Measurements from ENCODE around the gene TMEM187. TPM values are rescaled to one million over a fixed set of nuclear protein-coding genes. Genes with fewer than 3 reads are reported as not detected.

TMEM187 gene
- total and polyA plus RNA-seq, 2 of the 4 experiments (the other 2 are of a cell fraction) = 3.4 to 6.2 TPM

DNA sequence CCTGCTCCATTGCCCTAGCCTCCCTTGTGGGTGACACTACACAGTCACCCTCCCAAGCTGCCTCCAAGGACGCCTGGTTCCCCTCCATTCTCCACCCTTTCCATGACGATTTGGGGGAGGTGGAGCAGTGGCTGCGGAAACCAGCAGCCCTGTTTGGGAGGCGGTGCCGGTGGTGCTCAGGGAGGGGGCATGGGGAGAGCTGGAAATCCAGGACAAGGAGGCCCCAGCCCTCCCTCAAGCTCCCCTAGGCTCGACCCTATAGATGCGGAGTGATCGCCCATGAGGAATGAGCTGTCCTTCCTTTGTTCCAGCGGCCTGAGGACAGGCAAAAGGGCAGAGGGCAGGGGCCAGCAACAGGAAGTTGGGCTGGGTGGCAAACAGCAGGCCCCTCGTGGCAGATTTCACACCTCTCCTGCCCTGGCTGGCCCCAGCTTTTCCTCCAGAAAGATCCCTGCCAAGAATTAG lies 24.5 kb upstream of the TMEM187 start:
- no peak overlapping the region for H3K18ac ChIP-seq (ENCODE audit: low read depth, low read length)
- H4K91ac ChIP-seq (ENCODE audit: insufficient read depth, low read depth, low read length) = no peak overlapping the region
- in situ Hi-C loops (cut with MboI; ENCODE audit: low sequenced_read_pairs) (no loop called here), intact Hi-C loops (cut with micrococcal nuclease) (no loop called here), dilution Hi-C loops (cut with HindIII; ENCODE audit: low sequenced_read_pairs, unreplicated experiment) (no loop called here)
- peaks cover 28% of the 10 kb centered on the region for H3K36me3 ChIP-seq (ENCODE audit: control insufficient read depth, insufficient read depth, low read length)
- TSS peak; percentile 87 for BruUV-seq (replicated peaks)
- H2AK5ac ChIP-seq (ENCODE audit: low read depth, low read length) = no peak overlapping the region
- no CpG with 5 or more reads among the region's 10 CpGs for WGBS, 2 experiments (ENCODE audit: extremely low coverage in 2 of 2, insufficient read length in 1 of 2)
- H2BK120ac ChIP-seq (ENCODE audit: low read depth, low read length) = no peak overlapping the region
- no peaks in the 10 kb centered on the region for H3K9me3 ChIP-seq (ENCODE audit: control insufficient read depth, insufficient read depth, low read length)
- DNase-seq (no peak), ATAC-seq (ENCODE audit: low read depth) (no peak)
- H2BK15ac ChIP-seq (ENCODE audit: low read depth, low read length) = no peak overlapping the region
- POLR2A ChIA-PET (ENCODE audit: unreplicated experiment) = no interaction called here
- no peak overlapping the region for H4K8ac ChIP-seq (ENCODE audit: low read depth in 2 of 2, low read length in 2 of 2)
- H3K23ac ChIP-seq (ENCODE audit: low read depth, low read length) = no peak overlapping the region
- H3K4ac ChIP-seq (ENCODE audit: low read depth, low read length) = no peak overlapping the region
- H4K20me1 ChIP-seq (ENCODE audit: insufficient read depth, low read length) = no peaks in the 10 kb centered on the region
- no peaks in the 10 kb centered on the region for H3K27me3 ChIP-seq (ENCODE audit: control insufficient read depth, insufficient read depth, low read length)
- H3K4me2 ChIP-seq (ENCODE audit: low read depth, low read length) = no peak overlapping the region
- H3K4me1 ChIP-seq (ENCODE audit: control insufficient read depth, insufficient read depth, low read length) = no peaks in the 10 kb centered on the region
- H2AK9ac ChIP-seq (replicated peaks; ENCODE audit: low read depth, low read length, poor library complexity) = no peak overlapping the region
- no peak overlapping the region for H3K9ac ChIP-seq (ENCODE audit: low read depth, low read length)
- no peak overlapping the region for H3K27ac ChIP-seq (ENCODE audit: insufficient read depth, low read length)
- CTCF ChIA-PET = interaction anchor here (1.3 kb wide), 1 partner anchor 19 kb away, joined by 3 read pairs; no protein-coding TSS in a partner anchor
- H3K9me1 ChIP-seq (ENCODE audit: insufficient read depth, low read length) = no peaks in the 10 kb centered on the region
- no peak overlapping the region for H3K4me3 ChIP-seq (ENCODE audit: insufficient read depth, low read depth, low read length)
- H2BK20ac ChIP-seq (ENCODE audit: low read depth, low read length) = no peak overlapping the region
- H2BK5ac ChIP-seq (ENCODE audit: low read depth, low read length, poor library complexity, severe bottlenecking) = no peak overlapping the region
- peaks cover 0 to 4% of the 10 kb centered on the region in 2 experiments; a peak in 1 of 4 replicates for H3K79me1 ChIP-seq (ENCODE audit: low read depth in 1 of 2, low read length in 2 of 2)
- no peak overlapping the region for H2AFZ ChIP-seq (replicated peaks; ENCODE audit: low read length, poor library complexity)
- no peak for TF ChIP-seq FOS (IDR thresholded peaks at IDR 0.05; ENCODE audit: low read depth, low read length)
- no peak for TF ChIP-seq POLR2A (IDR thresholded peaks at IDR 0.05; ENCODE audit: low read depth, low read length)
- no peak for TF ChIP-seq RAD21 (IDR thresholded peaks at IDR 0.05; ENCODE audit: low read length)
- TF ChIP-seq NFE2L2 (IDR thresholded peaks at IDR 0.05; ENCODE audit: low read depth, low read length) = no peak
- TF ChIP-seq CHD1 (IDR thresholded peaks at IDR 0.05; ENCODE audit: low read depth, low read length) = no peak
- TF ChIP-seq RFX5 (IDR thresholded peaks at IDR 0.05; ENCODE audit: low read depth, low read length) = no peak
- TF ChIP-seq BHLHE40 (IDR thresholded peaks at IDR 0.05; ENCODE audit: low read depth, low read length) = no peak
- no peak for TF ChIP-seq CTCF (conservative IDR thresholded peaks at IDR 0.05; ENCODE audit: low read depth, low read length)
- TF ChIP-seq, protein P1, sequence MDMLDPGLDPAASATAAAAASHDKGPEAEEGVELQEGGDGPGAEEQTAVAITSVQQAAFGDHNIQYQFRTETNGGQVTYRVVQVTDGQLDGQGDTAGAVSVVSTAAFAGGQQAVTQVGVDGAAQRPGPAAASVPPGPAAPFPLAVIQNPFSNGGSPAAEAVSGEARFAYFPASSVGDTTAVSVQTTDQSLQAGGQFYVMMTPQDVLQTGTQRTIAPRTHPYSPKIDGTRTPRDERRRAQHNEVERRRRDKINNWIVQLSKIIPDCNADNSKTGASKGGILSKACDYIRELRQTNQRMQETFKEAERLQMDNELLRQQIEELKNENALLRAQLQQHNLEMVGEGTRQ (IDR thresholded peaks at IDR 0.05; ENCODE audit: low read depth, low read length) = no peak
- no peak for TF ChIP-seq MAFK (IDR thresholded peaks at IDR 0.05; ENCODE audit: low read depth, low read length)
- TF ChIP-seq MXI1 (IDR thresholded peaks at IDR 0.05; ENCODE audit: borderline replicate concordance, low read depth, low read length) = no peak
- no peak for TF ChIP-seq RCOR1 (IDR thresholded peaks at IDR 0.05; ENCODE audit: insufficient replicate concordance, low read length)
- TF ChIP-seq, protein P2, sequence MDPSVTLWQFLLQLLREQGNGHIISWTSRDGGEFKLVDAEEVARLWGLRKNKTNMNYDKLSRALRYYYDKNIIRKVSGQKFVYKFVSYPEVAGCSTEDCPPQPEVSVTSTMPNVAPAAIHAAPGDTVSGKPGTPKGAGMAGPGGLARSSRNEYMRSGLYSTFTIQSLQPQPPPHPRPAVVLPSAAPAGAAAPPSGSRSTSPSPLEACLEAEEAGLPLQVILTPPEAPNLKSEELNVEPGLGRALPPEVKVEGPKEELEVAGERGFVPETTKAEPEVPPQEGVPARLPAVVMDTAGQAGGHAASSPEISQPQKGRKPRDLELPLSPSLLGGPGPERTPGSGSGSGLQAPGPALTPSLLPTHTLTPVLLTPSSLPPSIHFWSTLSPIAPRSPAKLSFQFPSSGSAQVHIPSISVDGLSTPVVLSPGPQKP (IDR thresholded peaks at IDR 0.05; ENCODE audit: borderline replicate concordance, low read depth, low read length) = no peak
- TF ChIP-seq SMC3 (IDR thresholded peaks at IDR 0.05; ENCODE audit: low read depth, low read length) = no peak
- TF ChIP-seq CEBPB (IDR thresholded peaks at IDR 0.05; ENCODE audit: low read depth, low read length) = no peak
- no peak for TF ChIP-seq MAZ (IDR thresholded peaks at IDR 0.05; ENCODE audit: borderline replicate concordance, low read depth, low read length)
- no peak overlapping the region for H3K56ac ChIP-seq (ENCODE audit: extremely low read depth, insufficient read depth, low read length)
- no peak overlapping the region for H3K14ac ChIP-seq (replicated peaks; ENCODE audit: low read depth, low read length)
- no peak overlapping the region for H4K5ac ChIP-seq (ENCODE audit: low read depth, low read length)

Measured in IMR-90 (cell line).